Hepatocyte (in vitro differentiated cells): ENCODE measurements around the gene PCDH10.

Experiments used
- EZH2 ChIP-seq: fragments of 200-600 bp; sonication (generic); IDR thresholded peaks from 2 replicates; pipeline ENCODE4 v1.6.1; 2016; ENCODE audit warnings: antibody characterized with exemption, mild to moderate bottlenecking, borderline replicate concordance
- TF ChIP-seq, protein P1 (sequence below): fragments of 200-600 bp; sonication (generic); IDR thresholded peaks from 2 replicates; pipeline ENCODE4 v1.5.1; 2016; ENCODE audit warnings: antibody characterized with exemption, mild to moderate bottlenecking; ENCODE audit not compliant: poor library complexity

DNA sequence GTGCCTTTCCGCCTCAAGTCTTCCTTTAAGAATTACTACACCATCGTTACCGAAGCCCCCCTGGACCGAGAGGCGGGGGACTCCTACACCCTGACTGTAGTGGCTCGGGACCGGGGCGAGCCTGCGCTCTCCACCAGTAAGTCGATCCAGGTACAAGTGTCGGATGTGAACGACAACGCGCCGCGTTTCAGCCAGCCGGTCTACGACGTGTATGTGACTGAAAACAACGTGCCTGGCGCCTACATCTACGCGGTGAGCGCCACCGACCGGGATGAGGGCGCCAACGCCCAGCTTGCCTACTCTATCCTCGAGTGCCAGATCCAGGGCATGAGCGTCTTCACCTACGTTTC, 2.2 kb downstream of the PCDH10 start:
- TF ChIP-seq, protein P1, sequence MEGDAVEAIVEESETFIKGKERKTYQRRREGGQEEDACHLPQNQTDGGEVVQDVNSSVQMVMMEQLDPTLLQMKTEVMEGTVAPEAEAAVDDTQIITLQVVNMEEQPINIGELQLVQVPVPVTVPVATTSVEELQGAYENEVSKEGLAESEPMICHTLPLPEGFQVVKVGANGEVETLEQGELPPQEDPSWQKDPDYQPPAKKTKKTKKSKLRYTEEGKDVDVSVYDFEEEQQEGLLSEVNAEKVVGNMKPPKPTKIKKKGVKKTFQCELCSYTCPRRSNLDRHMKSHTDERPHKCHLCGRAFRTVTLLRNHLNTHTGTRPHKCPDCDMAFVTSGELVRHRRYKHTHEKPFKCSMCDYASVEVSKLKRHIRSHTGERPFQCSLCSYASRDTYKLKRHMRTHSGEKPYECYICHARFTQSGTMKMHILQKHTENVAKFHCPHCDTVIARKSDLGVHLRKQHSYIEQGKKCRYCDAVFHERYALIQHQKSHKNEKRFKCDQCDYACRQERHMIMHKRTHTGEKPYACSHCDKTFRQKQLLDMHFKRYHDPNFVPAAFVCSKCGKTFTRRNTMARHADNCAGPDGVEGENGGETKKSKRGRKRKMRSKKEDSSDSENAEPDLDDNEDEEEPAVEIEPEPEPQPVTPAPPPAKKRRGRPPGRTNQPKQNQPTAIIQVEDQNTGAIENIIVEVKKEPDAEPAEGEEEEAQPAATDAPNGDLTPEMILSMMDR, result no peak
- no peak for TF ChIP-seq EZH2
